OCI-LY1 (cell line): Measurements from ENCODE around the gene CADM4.

Experiments
- EZH2 ChIP-seq: fragments of 200-600 bp; sonication (generic), shearing (Covaris generic); IDR thresholded peaks from 2 replicates; pipeline ENCODE4 v1.8.0; 2017; ENCODE audit warnings: borderline replicate concordance, mixed run types, mild to moderate bottlenecking, antibody characterized with exemption, low read length, moderate library complexity, mixed read lengths
- TF ChIP-seq, protein P1 (sequence below): fragments of 200-600 bp; sonication (generic), shearing (Covaris generic); IDR thresholded peaks from 2 replicates; pipeline ENCODE4 v1.5.1; 2017; ENCODE audit warnings: mild to moderate bottlenecking, antibody characterized with exemption, low read length, moderate library complexity, mixed read lengths

DNA sequence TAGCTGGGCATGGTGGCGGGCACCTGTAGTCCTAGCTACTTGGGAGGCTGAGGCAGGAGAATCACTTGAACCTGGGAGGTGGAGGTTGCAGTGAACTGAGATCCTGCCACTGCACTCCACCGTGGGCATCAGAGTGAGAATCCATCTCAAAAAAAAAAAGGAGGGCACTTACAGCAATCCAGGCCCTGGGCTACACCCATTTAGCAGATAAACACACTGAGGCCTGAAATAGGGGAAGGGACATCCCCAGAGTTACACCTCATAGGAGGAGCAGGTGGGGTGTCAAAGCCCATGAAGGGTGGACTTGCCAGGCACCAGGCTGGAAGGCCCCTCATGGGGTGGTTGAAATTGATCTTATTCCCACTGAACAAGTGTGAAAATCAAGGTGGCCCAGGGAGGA, 44.3 kb upstream of the CADM4 start:
- TF ChIP-seq, protein P1, sequence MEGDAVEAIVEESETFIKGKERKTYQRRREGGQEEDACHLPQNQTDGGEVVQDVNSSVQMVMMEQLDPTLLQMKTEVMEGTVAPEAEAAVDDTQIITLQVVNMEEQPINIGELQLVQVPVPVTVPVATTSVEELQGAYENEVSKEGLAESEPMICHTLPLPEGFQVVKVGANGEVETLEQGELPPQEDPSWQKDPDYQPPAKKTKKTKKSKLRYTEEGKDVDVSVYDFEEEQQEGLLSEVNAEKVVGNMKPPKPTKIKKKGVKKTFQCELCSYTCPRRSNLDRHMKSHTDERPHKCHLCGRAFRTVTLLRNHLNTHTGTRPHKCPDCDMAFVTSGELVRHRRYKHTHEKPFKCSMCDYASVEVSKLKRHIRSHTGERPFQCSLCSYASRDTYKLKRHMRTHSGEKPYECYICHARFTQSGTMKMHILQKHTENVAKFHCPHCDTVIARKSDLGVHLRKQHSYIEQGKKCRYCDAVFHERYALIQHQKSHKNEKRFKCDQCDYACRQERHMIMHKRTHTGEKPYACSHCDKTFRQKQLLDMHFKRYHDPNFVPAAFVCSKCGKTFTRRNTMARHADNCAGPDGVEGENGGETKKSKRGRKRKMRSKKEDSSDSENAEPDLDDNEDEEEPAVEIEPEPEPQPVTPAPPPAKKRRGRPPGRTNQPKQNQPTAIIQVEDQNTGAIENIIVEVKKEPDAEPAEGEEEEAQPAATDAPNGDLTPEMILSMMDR, result no peak
- TF ChIP-seq EZH2, result no peak
